Tibial nerve (tissue), 4 donors: ENCODE results near the gene MARCO. TPM values are rescaled to one million over a fixed set of nuclear protein-coding genes. Genes with fewer than 3 reads are reported as not detected.
A peak's percentile ranks its signal among the peaks of the same experiment; 100 is the strongest.

ENCODE experiments used
- DNase-seq, 2 donors: peaks; one replicate each; pipeline ENCODE4 v3.0.0-alpha.2; 2019; ENCODE audit warnings: low spot score in 2 of 2
- H3K27ac ChIP-seq, 4 donors: fragments of 200-600 bp; sonication (generic) in 3 of 4; one replicate each; pipeline ENCODE4 v1.5.1; 2017 to 2019; ENCODE audit warnings: mild to moderate bottlenecking in 1 of 4
- H3K27me3 ChIP-seq, 2 donors: fragments of 200-600 bp; sonication (generic) in 1 of 2; one replicate each; pipeline versions ENCODE4 v1.5.1 to v1.6.0; 2017 to 2019
- H3K36me3 ChIP-seq, 3 donors: fragments of 200-600 bp; sonication (generic); one replicate each; pipeline ENCODE4 v1.5.1; 2018 to 2019
- H3K4me1 ChIP-seq, 4 donors: fragments of 200-600 bp; sonication (generic) in 3 of 4; one replicate each; pipeline ENCODE4 v1.5.1; 2017 to 2019
- H3K4me3 ChIP-seq, 4 donors: fragments of 200-600 bp; sonication (generic) in 3 of 4; one replicate each; pipeline ENCODE4 v1.5.1; 2017 to 2019; ENCODE audit warnings: mild to moderate bottlenecking in 1 of 4, moderate library complexity in 1 of 4
- H3K9me3 ChIP-seq, 4 donors: fragments of 200-600 bp; sonication (generic) in 3 of 4; one replicate each; pipeline ENCODE4 v1.5.1; 2017 to 2019
- CTCF ChIP-seq, 5 experiments: fragments of 200-600 bp in 3 of 5; fragments of 450-650 bp in 2 of 5; sonication (generic) in 3 of 5; IDR thresholded peaks; one replicate each; pipeline ENCODE4 v1.5.1; 2016 to 2019; ENCODE audit warnings: antibody characterized with exemption in 5 of 5, mild to moderate bottlenecking in 3 of 5, moderate library complexity in 2 of 5
- EP300 ChIP-seq, 2 donors: sonication (generic); formaldehyde crosslinking; IDR thresholded peaks; one replicate each; pipeline ENCODE4 v1.6.1; 2017; ENCODE audit warnings: antibody characterized with exemption in 2 of 2, mild to moderate bottlenecking in 1 of 2
- POLR2A ChIP-seq, 2 donors: fragments of 450-650 bp; IDR thresholded peaks; one replicate each; pipeline ENCODE4 v1.6.1; 2017; ENCODE audit warnings: antibody characterized with exemption in 2 of 2, mild to moderate bottlenecking in 2 of 2, moderate library complexity in 2 of 2
- WGBS, 2 donors: methylation state at CpG; one replicate each; pipeline ENCODE4 v1.1.5; 2018; 5-methylcytosine and 5-hydroxymethylcytosine counted together
- total RNA-seq, 4 donors: library from RNA; depleted of rRNA; stranded (reverse); fragments of >200 nt; gene quantifications; one replicate each; pipeline ENCODE4 v1.1.0, GENCODE V29; 2016

MARCO gene
- total RNA-seq, 4 donors from 2014 or later, result 11.1 to 59.4 (median 14.8) TPM

- no peak for DNase-seq
- Histone ChIP-seq H3K27ac (no peak overlapping the region), H3K4me3 (no peak overlapping the region), H3K9me3 (peaks cover 0 to 16% (median 4%) of the 10 kb centered on the region in 4 donors), H3K4me1 (no peaks in the 10 kb centered on the region), H3K36me3 (no peaks in the 10 kb centered on the region), H3K27me3 (no peaks in the 10 kb centered on the region)
- WGBS, 2 donors, result 74 to 80% methylated on average over 1 of the region's 1 CpG
- TF ChIP-seq EP300 (IDR thresholded peaks at IDR 0.05) (no peak), POLR2A (IDR thresholded peaks at IDR 0.05) (no peak), CTCF (IDR thresholded peaks at IDR 0.05) (no peak)
These were observed 4.2 kb upstream of the MARCO start for GRCh38 chr2:118937817-118938216.

- Histone ChIP-seq H3K4me1 (no peaks in the 10 kb centered on the region), H3K27ac (no peak overlapping the region), H3K27me3 (no peaks in the 10 kb centered on the region), H3K9me3 (no peaks in the 10 kb centered on the region), H3K4me3 (no peak overlapping the region), H3K36me3 (no peaks in the 10 kb centered on the region)
- no peak for TF ChIP-seq CTCF (IDR thresholded peaks at IDR 0.05)
- no peak for TF ChIP-seq POLR2A (IDR thresholded peaks at IDR 0.05)
- no peak for TF ChIP-seq EP300 (IDR thresholded peaks at IDR 0.05)
- no peak for DNase-seq
These were observed 2.0 kb upstream of the MARCO start for GRCh38 chr2:118939994-118940393.

DNA sequence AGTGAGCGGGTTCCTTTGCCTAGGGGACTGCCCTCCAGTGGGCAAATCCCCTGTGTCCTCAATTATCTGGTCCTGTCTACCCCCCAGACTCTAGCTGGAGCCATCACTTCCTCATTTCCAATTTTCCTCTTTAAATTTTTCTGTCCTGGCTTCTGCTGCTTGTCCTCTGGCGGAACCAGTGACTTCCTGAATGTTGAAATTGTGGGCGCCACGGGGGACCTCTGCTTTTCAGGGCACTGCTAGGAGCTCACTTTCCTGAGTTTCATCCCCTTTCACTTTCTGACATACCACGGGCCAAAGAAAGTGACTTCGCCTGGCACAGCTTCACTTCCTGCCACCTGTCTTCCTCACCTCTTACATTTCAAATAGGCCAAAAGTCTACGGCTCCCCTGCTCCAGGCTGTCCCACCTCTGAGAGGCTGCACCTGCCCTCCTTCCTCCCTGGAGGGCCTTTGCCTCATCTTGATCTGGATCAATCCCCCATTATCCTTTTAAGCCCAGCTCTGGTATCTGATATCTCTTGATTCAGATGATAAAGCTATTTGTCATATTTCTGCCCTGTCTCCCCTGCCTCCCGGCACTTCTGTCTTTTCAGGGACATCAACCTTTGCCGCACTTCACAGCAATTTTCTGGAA, 1.4 kb upstream of the MARCO start:
- DNase-seq, result peak in 1 of 2 donors; percentile 41
- H3K27ac ChIP-seq, result no peak overlapping the region
- 70 to 75% methylated on average over 9 of the region's 9 CpGs for WGBS, 2 donors
- no peak overlapping the region for H3K4me3 ChIP-seq
- H3K36me3 ChIP-seq, result no peaks in the 10 kb centered on the region
- H3K27me3 ChIP-seq, result no peaks in the 10 kb centered on the region
- no peaks in the 10 kb centered on the region for H3K9me3 ChIP-seq
- no peaks in the 10 kb centered on the region for H3K4me1 ChIP-seq
- no peak for TF ChIP-seq POLR2A (IDR thresholded peaks at IDR 0.05)
- TF ChIP-seq EP300 (IDR thresholded peaks at IDR 0.05), result peak; percentile 63 to 75
- TF ChIP-seq CTCF (IDR thresholded peaks at IDR 0.05), result no peak

DNA sequence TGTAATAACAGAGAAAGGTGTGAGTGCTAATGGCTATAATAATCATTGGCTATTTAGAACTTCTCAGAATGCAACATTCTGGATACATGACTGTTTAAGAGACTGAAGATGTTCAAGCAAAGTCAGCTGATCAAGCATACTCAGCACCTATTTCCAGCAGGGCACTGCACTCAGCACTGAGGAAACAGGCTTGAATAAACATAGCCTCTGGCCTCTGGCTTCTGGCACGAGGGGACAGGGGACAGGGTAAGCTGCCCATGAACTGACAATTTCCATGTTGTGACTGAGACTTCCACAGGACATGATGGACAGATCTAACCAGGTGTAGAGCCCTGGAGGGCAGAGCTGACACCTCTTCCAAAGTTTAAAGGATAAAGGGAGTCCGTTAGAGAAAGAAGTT, 1.3 kb downstream of the MARCO start:
- Histone ChIP-seq H3K36me3 (no peaks in the 10 kb centered on the region), H3K27ac (no peak overlapping the region), H3K4me1 (no peaks in the 10 kb centered on the region), H3K4me3 (no peak overlapping the region), H3K27me3 (no peaks in the 10 kb centered on the region), H3K9me3 (no peaks in the 10 kb centered on the region)
- no peak for DNase-seq
- no peak for TF ChIP-seq CTCF (IDR thresholded peaks at IDR 0.05)
- TF ChIP-seq EP300 (IDR thresholded peaks at IDR 0.05), result no peak
- 38 to 50% methylated on average over 2 of the region's 2 CpGs for WGBS, 2 donors

DNA sequence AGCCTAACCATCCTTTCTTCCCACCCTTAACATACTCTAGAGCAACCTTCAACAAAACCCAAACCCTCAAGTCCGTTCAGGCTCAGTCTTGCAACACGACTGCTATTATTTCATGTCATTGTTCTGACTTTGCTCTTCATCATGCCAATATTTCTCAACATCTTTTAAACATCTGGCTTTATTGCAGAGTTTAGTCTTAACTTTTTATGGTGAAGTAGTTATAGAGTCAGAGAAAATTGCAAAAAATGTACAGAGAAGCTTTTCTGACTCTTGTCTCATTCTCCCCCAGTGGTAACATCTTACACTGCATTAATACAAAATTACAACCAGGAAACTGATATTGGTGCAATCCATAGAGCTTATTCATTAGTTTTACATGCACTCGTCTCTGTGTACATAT, 3.9 kb downstream of the MARCO start:
- no peak for DNase-seq
- Histone ChIP-seq H3K27me3 (no peaks in the 10 kb centered on the region), H3K27ac (no peak overlapping the region), H3K36me3 (no peaks in the 10 kb centered on the region), H3K9me3 (no peaks in the 10 kb centered on the region), H3K4me1 (no peaks in the 10 kb centered on the region), H3K4me3 (no peak overlapping the region)
- no peak for TF ChIP-seq POLR2A (IDR thresholded peaks at IDR 0.05)
- TF ChIP-seq EP300 (IDR thresholded peaks at IDR 0.05), result no peak
- no peak for TF ChIP-seq CTCF (IDR thresholded peaks at IDR 0.05)
- WGBS, 2 donors, result 64 to 73% methylated on average over 3 of the region's 3 CpGs
